Progenitor cell of endocrine pancreas (in vitro differentiated cells): ENCODE measurements around the gene UBE3B. TPM values are rescaled to one million over a fixed set of nuclear protein-coding genes. Genes with fewer than 3 reads are reported as not detected.

Experiments
- DNase-seq: peaks from one replicate; pipeline ENCODE4 v3.0.0; 2021; ENCODE audit warnings: low spot score; ENCODE audit not compliant: unreplicated experiment
- H3K27ac Mint-ChIP-seq: 2 replicates; pipeline ENCODE4 v1.8.0; 2021; ENCODE audit warnings: mild to moderate bottlenecking, moderate library complexity, mixed read lengths
- H3K27me3 Mint-ChIP-seq: 2 replicates; pipeline ENCODE4 v1.8.0; 2021; ENCODE audit warnings: mixed read lengths
- H3K36me3 Mint-ChIP-seq: 2 replicates; pipeline ENCODE4 v1.8.0; 2022; ENCODE audit warnings: mixed read lengths; ENCODE audit not compliant: insufficient read depth
- H3K4me1 Mint-ChIP-seq: 2 replicates; pipeline ENCODE4 v1.8.0; 2021; ENCODE audit warnings: low read depth, mixed read lengths
- H3K4me3 Mint-ChIP-seq: 2 replicates; pipeline ENCODE4 v1.8.0; 2021; ENCODE audit warnings: low read depth, mild to moderate bottlenecking, moderate library complexity, mixed read lengths
- H3K9me3 Mint-ChIP-seq: 2 replicates; pipeline ENCODE4 v1.8.0; 2021; ENCODE audit warnings: low read depth, mixed read lengths
- total RNA-seq: library from RNA; stranded (reverse); gene quantifications from 2 replicates; pipeline ENCODE4 v1.2.1, GENCODE V29; 2021
- TF ChIP-seq, protein P1 (sequence below): fragments of 200-600 bp; sonication (generic); IDR thresholded peaks from one replicate; pipeline ENCODE4 v1.5.0; 2021; ENCODE audit warnings: antibody characterized with exemption, mild to moderate bottlenecking; ENCODE audit not compliant: unreplicated experiment

Gene UBE3B
- total RNA-seq, 1 donor from 2014 or later = 41.8 TPM

DNA sequence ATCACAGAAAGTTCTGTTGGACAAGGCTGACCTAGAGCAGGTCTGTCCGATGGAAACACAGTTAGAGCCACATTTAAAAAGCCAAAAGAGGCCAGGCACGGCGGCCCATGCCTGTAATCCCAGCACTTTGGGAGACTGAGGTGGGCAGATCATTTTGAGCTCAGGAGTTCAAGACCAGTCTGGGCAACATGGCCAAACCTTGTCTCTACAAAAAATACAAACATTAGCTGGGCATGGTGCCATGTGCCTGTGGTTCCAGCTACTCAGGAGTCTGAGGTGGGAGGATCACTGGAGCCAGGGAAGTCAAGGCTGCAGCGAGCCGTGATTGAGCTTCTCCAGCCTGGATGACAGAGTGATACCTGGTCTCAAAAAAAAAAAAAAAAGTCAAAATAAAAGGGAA, 14.9 kb downstream of the UBE3B start:
- Mint-ChIP-seq H3K36me3 (peaks cover 33% of the 10 kb centered on the region), H3K27me3 (no peaks in the 10 kb centered on the region), H3K9me3 (peaks cover 12% of the 10 kb centered on the region), H3K4me1 (no peaks in the 10 kb centered on the region), H3K27ac (no peak overlapping the region), H3K4me3 (no peak overlapping the region)
- TF ChIP-seq, protein P1, sequence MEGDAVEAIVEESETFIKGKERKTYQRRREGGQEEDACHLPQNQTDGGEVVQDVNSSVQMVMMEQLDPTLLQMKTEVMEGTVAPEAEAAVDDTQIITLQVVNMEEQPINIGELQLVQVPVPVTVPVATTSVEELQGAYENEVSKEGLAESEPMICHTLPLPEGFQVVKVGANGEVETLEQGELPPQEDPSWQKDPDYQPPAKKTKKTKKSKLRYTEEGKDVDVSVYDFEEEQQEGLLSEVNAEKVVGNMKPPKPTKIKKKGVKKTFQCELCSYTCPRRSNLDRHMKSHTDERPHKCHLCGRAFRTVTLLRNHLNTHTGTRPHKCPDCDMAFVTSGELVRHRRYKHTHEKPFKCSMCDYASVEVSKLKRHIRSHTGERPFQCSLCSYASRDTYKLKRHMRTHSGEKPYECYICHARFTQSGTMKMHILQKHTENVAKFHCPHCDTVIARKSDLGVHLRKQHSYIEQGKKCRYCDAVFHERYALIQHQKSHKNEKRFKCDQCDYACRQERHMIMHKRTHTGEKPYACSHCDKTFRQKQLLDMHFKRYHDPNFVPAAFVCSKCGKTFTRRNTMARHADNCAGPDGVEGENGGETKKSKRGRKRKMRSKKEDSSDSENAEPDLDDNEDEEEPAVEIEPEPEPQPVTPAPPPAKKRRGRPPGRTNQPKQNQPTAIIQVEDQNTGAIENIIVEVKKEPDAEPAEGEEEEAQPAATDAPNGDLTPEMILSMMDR = no peak
- no peak for DNase-seq

GRCh38 chr12:109493090-109493489, 15.7 kb downstream of the UBE3B start:
- Mint-ChIP-seq H3K27ac (no peak overlapping the region), H3K4me1 (no peaks in the 10 kb centered on the region), H3K4me3 (no peak overlapping the region), H3K9me3 (peaks cover 12% of the 10 kb centered on the region), H3K27me3 (no peaks in the 10 kb centered on the region), H3K36me3 (peaks cover 36% of the 10 kb centered on the region)
- TF ChIP-seq, protein P1 = no peak
- DNase-seq = no peak

DNA sequence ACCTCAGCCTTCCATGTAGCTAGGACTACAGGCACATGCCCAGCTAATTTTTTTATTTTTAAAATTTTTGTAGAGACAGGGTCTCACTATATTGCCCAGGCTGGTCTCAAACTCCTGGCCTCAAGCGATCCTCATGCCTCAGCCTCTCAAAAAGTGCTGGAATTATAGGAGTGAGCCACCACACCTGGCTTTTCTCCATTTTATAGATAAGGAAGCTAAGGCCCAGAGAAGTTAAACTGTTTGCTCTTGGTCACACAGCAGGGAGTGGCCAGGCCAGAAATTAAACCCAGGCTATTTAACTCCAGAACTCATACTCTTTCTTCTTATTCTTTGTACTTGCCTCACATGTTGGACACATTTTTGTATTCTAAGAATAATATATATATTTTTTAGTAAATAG, 16.5 kb downstream of the UBE3B start:
- Mint-ChIP-seq H3K9me3 (peaks cover 12% of the 10 kb centered on the region), H3K36me3 (peaks cover 36% of the 10 kb centered on the region)

DNA sequence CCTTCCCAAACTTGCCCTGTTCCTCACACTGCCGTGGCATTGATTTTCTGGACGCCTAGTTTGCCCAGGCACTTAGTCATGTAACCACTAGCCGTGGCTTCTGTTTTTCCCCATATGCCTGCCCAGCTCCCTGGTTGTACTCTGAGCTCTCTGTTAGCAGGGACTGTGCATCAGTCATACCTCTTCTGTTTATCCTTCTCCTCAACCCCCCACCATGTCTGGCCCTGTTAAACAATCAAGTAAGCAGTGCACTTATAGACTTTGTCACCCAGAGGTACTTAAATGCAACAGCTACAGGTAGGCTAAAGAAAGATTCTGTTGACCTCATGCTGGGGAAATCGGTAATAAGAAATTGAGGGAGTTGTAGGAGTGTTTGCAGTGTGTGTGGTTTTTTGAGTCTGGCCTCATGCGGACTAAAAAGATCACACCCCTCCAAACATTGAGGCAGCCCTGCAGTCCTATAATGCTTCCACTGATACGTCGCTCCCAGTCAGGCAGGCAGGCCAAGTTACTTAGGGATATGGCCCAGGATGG, 17.0 kb downstream of the UBE3B start:
- Mint-ChIP-seq H3K9me3 (peaks cover 12% of the 10 kb centered on the region), H3K4me1 (no peaks in the 10 kb centered on the region), H3K36me3 (peaks cover 34% of the 10 kb centered on the region), H3K27me3 (no peaks in the 10 kb centered on the region), H3K4me3 (no peak overlapping the region), H3K27ac (no peak overlapping the region)
- DNase-seq = no peak
- TF ChIP-seq, protein P1 = no peak

More for the DNA sequence above, 16.5 kb downstream of the UBE3B start:
- Mint-ChIP-seq H3K4me1 (no peaks in the 10 kb centered on the region), H3K27me3 (no peaks in the 10 kb centered on the region), H3K27ac (no peak overlapping the region), H3K4me3 (no peak overlapping the region)
- no peak for DNase-seq
- TF ChIP-seq, protein P1 = no peak

DNA sequence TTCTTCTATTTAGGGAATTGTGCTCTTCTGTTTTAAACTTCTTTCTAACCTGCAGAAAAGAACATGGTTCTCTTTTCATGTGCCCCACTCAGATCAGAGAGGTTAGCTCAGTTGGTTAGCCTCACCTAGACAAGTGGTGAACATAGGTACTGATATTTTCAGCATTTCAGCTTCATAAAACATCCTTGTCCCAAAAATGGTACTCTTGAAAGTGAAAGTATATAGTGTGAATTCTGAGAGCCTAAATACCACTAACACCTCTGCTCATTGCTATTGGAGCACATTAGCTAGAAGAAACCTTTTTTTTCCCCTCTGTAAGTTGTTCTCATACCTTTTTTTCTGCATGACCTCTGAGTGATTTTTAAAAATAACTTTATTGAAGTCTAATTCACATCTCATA, 17.6 kb downstream of the UBE3B start:
- Mint-ChIP-seq H3K36me3 (peaks cover 34% of the 10 kb centered on the region), H3K27ac (no peak overlapping the region)

More for the DNA sequence above, 17.6 kb downstream of the UBE3B start:
- H3K27me3 Mint-ChIP-seq = no peaks in the 10 kb centered on the region
- H3K9me3 Mint-ChIP-seq = peaks cover 12% of the 10 kb centered on the region
- no peaks in the 10 kb centered on the region for H3K4me1 Mint-ChIP-seq
- TF ChIP-seq, protein P1 = no peak
- no peak overlapping the region for H3K4me3 Mint-ChIP-seq
- no peak for DNase-seq
